GM18502 (cell line): Measurements from ENCODE around the gene DNAJC8.

Experiments used
- ATAC-seq: cut with Tn5 transposase; IDR thresholded peaks from one replicate; pipeline ENCODE4 v1.9.1; 2021; ENCODE audit warnings: mild to moderate bottlenecking; ENCODE audit not compliant: unreplicated experiment, poor library complexity

DNAJC8 gene

DNA sequence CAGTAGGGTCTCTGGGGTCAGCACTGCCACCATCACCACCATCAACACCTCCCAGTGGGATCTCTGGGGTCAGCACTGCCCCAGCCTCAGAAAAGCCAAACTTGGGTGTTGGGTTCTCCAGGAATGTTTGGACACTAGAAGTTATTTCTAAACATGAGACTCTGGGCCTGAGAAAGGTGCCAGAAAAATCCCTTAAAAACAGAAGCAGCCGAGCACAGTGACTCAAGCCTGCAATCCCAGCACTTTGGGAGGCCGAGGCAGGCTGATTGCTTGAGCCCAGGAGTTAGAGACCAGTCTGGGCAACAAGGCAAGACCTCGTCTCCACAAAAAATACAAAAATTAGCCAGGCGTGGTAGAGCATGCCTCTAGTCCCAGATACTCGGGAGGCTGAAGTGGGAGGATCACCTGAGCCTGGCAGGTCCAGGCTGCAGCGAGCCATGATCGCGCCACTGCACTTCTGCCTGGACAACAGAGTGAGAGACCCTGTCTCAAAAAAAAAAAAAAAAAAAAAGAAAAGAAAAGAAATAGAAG lies 56.8 kb downstream of the DNAJC8 start:
- no peak for ATAC-seq

DNA sequence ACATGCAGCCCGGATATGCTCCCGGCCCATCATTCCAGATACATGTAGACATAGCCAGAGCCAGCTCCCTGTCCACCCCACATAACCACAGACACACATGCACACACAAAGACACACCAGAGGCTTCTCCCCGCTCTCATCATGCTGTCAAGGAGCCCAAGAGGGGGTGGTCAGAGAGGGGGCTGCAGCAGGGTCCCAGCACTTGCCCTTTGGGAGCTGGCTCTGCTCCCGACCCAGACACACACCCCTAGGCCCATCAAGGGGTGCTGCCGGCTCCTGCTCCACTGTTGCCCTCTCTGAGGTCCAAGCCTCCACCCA lies 58.9 kb downstream of the DNAJC8 start:
- ATAC-seq, result no peak

DNA sequence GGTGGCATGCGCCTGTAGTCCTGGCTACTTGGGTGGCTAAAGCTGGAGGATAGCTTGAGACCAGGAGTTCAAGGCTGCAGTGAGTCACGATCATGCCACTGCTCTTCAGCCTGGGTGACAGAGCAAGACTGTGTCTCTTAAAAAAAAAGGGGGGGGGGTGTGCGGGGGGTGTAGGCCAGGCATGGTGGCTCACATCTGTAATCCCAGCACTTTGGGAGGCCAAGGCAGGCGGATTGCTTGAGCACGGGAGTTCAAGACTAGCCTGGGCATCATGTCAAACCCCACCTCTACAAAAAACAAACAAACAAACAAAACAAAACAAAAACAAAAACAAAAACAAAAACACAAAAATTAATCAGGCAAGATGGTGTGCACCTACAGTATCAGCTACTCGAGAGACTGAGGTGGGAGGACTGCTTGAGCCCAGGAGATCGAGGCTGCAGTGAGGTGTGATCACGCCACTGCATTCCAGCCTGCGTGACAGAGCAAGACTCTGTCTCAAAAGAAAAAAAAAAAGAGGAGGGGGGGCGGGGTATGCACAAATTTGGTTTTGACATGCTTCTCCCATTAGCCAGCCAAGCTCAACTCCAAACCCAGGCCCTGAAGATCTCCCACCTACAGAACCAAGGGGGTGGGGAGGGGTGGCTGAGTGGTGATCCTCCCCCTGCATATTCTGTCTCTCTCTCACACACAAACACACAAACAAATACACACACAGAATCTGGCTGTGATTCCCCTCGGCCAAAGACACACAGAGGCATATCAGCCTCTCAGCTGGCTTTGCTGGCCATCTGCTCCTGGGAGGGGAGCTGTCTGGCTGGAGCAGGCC lies 59.5 kb downstream of the DNAJC8 start:
- no peak for ATAC-seq

DNA sequence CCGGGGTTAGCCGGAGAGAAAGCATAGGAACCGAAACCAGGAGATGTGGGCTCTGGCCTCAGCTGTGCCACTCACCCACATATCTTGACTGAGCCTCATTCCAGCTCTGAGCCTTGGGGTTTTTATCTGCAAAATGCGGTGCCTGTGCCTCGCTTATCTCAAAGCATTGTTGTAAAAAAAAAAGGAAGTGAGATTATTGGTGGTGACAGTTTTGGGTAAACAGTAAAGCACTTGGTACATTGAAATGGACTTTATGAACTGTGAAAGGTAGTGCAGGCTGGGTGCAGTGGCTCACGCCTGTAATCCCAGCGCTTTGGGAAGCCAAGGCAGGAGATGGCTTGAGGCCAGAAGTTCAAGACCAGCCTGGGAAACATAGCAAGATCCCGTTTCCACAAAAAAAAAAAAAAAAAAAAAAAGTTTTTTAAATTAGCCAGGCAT lies 60.1 kb downstream of the DNAJC8 start:
- peak; percentile 70 for ATAC-seq

DNA sequence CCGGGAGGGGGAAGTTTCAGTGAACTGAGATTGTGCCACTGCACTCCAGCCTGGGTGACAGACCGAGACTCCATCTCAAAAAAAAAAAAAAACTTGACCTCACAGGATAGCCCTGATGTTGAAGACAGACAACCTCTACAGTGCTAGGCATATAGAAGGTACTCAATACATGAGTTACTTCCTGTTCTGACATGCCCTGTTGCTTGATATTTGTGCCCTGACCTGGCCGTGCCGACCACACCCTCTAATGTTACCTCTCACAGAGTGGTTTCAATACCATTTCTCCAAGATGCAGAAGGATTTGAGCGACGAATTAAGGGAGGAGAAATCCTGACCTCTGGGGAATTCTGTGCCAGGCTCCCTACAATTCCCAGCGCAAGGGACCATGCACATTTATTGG lies 61.6 kb downstream of the DNAJC8 start:
- ATAC-seq, result no peak

DNA sequence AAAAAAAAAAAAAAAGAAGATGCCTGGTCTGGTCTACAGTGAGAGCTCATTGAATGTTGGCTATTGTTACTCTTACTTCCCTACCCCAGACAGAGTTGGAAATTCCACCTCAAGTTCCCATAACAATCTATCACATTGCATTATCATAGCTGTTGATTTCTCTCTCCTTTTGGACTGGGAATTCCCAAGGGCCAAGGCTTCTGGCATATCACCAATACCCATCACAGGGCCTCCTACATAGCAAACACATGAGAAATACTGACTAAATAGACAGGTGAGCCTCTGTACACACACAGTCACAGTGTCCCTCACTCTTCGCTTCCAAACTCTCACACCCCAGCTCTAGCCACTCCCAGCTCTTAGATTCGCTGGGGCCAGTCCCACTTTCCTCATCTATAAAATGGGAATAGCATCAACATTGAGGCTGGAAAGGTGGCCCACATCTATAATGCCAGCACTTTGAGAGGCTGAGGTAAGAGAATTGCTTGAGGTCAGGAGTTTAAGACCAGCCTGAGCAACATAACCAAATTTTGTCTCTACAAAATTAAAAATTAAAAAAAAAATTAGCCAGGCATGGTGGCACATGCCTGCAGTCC lies 62.7 kb downstream of the DNAJC8 start:
- ATAC-seq, result no peak

DNA sequence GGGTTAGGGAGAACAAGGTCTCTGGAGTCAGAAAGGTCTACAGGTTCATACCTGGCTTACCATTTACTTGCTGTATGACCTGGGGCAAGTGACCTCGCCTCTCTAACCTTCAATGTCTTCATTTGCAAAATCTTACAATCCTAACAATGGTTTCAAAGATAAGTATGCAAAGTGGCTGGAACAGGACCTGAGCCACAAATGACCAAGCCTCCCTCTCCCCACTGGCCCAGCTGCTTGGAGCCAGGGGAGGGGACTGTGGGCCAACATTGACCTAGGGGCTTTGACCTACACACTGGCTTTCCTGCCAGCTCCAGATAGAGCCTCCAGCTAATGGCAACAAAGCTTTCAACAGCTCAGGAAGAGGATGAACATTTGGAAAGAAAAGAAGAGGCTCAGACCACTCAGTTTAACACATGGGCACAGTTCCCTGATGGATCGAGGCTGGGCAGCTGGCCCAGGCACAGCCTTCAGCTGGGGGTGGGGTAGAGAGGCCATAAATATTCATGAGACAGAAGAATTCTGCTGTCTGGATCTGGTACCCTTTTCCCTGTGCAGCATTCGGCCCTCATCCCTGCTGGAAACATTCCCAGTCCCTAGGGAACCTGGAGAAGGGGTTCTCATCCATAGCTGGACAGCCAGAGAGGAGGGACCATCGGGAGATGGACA lies 69.2 kb downstream of the DNAJC8 start:
- no peak for ATAC-seq

DNA sequence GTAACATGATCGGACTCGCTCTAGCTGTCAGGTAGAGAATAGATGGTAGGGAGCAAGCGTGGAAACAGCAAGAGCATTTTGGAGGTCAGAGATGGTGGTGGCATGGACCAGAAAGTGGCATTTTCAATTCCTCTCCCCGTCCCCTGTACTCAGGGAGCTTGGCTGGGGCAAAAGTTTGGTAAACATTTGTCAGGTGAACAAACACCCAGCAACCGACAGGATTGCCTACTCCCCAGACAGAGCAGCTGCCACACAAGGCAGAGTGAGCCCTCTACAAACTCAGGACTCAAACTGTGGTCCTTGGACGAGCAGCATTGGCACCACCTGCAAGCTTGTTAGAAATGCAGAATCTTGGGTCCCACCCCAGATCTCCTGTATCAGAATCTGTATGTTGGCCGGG lies 70.7 kb downstream of the DNAJC8 start:
- no peak for ATAC-seq

DNA sequence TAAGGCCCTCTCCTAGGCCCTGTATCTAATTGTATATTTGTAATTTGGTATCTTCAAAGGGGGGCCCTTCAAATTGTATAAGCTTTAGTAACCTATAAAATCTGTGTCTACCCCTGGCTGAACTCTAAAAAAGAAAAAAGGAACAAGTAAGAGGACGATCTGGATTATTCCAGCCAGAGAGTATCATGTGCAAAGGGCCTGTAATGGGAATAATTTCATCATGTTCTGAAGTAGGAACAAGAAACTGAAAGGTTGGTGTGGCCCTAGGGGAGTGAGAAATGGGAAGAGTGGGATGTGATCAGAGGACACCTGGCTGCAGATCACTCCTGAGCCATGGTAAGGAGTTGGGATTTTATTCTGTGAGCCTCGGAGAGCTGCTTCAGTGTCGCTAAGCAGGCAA lies 71.1 kb downstream of the DNAJC8 start:
- ATAC-seq, result no peak

DNA sequence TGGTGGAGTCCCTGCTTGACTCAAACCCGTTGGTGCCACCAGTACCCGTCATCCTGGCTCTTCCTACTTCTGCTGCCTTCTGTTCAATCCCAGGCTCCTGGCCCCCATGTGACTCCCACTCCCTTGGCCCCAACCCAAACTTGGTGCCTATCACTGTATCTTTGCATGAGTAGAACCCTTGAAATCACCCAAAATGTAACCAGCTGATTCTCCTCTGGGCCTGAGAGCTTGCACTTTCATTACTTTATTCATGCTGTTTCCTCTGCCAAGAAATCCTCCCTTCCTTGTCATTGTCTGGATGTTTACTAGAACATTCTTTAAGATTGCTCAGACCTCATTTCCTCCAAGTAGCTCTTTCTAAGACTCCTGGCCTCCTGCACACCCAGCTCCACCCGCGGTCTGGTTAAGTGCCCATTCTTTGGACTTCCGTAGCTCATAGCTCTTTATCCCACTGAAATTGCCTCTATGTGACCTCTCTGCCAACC lies 72.0 kb downstream of the DNAJC8 start:
- ATAC-seq, result no peak

DNA sequence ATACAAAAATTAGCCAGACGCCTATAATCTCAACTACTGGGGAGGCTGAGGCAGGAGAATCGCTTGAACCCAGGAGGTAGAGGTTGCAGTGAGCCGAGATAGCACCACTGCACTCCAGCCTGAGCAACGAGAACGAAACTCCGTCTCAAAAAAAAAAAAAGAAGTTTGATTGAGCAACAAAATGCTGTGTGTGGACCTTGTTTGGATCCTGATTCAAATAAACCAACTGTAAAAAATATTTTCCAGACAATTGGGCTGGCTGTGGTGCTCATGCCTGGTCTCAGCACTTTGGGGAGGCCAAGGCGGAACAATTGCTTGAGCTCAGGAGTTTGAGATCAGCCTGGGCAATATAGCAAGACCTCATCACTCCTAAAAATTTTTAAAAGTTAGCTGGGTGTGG lies 73.1 kb downstream of the DNAJC8 start:
- no peak for ATAC-seq

DNA sequence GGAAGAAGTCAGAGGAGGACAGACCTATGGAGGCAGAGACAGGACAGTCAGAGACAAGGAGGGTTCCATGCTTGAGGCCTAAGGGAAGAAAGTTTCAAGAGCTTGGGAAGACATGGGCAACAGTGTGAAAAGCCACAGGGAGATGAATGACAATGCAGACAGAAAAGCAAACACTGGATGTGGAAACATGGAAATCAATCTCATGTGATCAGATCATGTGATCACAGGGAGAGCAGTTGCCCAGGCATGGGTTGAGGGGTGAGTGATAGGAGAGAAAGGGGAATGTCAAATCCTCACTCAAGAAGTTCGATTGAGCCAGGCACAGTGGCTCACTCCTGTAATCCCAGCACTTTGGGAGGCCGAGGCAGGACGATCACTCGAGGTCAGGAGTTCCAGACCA lies 73.6 kb downstream of the DNAJC8 start:
- no peak for ATAC-seq

DNA sequence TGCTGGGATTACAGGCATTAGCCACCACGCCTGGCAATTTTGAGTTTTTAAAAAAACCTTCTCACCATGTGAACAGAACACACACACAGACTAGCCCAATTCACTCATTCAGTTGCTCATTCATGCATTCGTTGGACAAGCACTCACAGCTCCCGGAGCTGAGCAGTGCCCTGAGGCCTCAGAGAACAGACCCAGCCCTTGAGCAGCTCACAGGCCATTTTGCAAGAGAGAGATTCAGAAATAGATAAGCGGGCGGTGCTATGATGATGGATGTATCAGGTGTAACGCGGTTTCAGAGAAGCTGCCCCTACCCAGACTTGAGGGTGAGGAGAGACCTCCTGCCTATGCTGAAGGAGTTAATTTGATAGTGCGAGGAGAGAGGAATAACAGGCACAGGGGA lies 74.9 kb downstream of the DNAJC8 start:
- ATAC-seq, result no peak

DNA sequence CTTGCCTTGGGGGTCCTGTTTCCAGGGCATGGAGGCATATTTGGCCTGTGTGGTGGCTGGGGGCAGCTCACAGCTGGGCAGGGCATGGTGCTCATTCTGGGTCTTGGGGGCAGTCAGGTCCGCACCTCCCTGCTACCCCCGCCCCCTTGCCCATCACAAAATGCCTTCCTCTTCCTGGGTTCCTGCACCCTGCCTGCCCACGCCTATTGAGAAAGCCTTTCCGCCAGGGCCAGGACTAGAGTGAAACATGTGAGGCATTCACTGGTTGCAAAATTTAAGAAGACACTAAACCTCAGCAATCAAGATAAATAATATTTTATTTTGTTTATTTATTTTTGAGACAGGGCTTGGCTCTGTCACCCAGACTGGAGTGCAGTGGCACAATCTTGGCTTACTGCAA lies 76.0 kb downstream of the DNAJC8 start:
- ATAC-seq, result no peak

DNA sequence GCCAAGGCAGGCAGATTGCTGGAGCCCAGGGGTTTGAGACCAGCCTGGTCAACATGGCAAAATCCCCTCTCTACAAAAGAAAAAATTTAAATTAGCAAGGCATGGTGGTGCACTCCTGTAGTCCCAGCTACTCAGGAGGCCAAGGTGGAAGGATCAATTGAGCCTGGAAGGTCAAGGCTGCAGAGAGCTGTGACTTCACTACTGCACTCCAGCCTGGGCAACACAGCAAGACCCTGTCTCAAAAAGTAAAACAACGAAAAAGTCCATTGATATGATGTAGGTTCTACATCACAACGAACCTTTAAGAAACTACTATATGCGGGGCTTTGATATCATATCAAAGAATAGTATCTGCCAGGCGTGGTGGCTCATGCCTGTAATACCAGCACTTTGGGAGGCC lies 77.2 kb downstream of the DNAJC8 start:
- ATAC-seq, result no peak

DNA sequence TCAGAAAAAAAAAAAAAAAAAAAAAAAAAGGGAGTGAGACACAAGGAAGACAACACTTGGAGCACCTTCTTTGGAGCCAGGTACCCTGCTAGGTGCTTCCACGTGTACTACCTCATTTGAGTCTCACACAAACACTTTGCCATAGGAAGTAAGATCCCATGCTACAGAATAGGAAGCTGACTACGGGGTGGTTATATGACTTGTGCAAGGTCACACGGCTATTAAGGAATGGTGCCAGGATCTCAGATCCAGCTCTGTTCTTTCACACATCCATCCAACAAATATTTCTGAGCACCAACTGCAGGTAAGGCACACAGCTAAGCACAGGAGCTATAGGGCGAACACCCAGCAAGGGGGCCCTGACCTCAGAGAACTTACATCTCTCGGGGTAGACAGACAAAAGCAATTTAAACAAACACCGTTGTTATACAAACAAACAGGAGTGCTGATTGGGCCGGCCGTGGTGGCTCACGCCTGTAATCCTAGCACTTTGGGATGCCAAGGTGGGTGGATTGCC lies 78.7 kb downstream of the DNAJC8 start:
- ATAC-seq, result no peak
